GM10248 (cell line): ENCODE measurements around the gene TAPBP.

Experiments used
- CTCF ChIA-PET: fragments of 300-600 bp; sonication (Branson Sonifier 250); formaldehyde crosslinking; extraction: SDS; loops from one replicate; lab custom pipeline; 2021; ENCODE audit warnings: antibody characterized with exemption; lab: Yijun Ruan, JAX
- POLR2A ChIA-PET: fragments of 350-650 bp; sonication (Branson Sonifier 250); formaldehyde crosslinking; extraction: SDS; loops from one replicate; lab custom pipeline; 2020; ENCODE audit warnings: antibody characterized with exemption; lab: Yijun Ruan, JAX
- DNase-seq: peaks from one replicate; pipeline ENCODE4 v3.0.0; 2012; ENCODE audit errors: extremely low spot score
- TF ChIP-seq, protein P1 (sequence below): IDR thresholded peaks from 2 replicates; pipeline ENCODE4 v1.5.1; 2012; ENCODE audit warnings: mild to moderate bottlenecking, low read depth; ENCODE audit errors: extremely low read depth, missing control alignments, control extremely low read depth

The TAPBP gene

DNA sequence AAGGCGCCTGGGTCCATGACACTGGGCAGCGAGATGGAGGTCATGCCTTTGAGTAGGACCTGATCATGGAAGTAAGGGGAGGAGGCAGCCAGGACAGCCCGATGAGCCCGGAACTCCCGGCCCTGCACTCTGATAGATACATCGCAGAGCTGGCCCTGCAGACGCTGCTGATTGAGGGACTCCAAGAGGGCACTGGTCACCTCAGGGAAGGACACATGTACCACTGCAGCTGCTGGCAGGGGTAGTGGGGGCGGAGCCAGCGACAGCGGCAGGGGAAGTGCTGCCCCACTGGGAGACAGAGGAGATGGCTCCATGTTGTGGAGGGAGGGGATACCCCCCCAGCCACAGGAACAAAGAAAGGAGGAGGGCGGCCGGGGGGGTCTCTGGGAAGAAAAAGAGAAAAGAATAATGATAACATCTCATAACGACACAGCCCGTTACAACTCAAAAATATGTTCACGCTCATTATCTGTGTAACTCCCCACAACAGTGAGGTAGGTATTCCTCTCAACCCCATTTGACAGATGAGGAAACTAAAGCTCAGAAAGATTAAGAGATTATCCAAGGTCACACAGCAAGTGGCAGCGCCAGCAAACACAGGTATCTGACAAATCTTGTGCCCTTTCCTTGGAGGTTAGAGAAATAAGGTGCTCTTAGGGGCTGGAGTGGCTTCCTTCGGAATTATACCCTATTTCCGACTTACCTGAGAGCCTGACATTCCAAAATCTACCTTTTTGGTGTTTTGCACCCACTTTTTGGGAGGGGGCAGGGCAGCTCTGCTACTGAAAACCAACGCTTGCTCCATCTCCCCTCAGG is 2.9 kb upstream of the TAPBP start:
- CTCF ChIA-PET, result interaction anchor here (1.5 to 3.3 kb wide), 3 partner anchors 12 to 28 kb away, joined by 6 to 13 read pairs (median 13); partner anchors contain the start of gene RGL2
- no peak for DNase-seq
- TF ChIP-seq, protein P1, sequence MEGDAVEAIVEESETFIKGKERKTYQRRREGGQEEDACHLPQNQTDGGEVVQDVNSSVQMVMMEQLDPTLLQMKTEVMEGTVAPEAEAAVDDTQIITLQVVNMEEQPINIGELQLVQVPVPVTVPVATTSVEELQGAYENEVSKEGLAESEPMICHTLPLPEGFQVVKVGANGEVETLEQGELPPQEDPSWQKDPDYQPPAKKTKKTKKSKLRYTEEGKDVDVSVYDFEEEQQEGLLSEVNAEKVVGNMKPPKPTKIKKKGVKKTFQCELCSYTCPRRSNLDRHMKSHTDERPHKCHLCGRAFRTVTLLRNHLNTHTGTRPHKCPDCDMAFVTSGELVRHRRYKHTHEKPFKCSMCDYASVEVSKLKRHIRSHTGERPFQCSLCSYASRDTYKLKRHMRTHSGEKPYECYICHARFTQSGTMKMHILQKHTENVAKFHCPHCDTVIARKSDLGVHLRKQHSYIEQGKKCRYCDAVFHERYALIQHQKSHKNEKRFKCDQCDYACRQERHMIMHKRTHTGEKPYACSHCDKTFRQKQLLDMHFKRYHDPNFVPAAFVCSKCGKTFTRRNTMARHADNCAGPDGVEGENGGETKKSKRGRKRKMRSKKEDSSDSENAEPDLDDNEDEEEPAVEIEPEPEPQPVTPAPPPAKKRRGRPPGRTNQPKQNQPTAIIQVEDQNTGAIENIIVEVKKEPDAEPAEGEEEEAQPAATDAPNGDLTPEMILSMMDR, result no peak
- POLR2A ChIA-PET, result interaction anchor here (0.7 to 1.6 kb wide), 5 partner anchors 16 to 345 kb away, joined by 3 to 17 read pairs (median 9); partner anchors contain the start of genes HLA-DPB1 and RGL2

DNA sequence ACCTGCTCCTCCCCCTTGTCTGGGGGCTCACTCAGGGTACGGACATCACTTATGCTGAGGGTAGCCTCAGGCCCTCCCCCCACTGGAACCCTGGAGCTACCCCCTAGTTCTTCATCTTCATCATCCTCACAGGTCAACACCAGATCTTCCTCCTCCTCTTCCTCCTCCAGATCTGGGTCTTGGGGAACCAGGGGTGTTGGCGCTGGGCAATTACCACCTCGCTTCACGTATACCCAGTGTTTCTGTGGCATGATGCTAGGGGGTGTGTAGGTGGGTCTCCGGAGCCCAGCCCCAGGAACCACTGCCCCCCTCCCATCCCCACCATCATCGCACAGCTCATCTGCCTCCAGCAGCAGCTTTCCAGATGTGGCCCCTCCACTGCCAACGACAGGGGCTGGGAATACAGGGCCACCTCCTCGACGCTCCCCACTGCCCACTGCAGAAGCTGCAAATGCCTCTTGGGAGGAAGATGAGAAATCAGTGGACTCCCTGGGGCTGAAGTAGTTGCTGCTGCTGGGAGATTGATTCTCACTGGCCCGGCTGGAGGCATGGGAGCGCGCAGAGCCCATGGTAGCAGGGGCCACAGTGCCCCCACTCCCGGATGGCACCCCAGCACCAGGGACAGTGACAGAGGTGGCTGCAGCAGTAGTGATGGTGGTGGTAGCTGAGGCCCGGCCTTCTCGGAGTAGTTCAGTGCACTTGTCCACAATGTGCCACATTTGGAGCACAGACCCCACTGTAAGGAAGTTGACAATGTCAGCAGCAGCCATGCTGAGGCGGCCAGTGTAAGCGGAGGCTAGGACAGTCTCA is 2.1 kb upstream of the TAPBP start:
- ChIA-PET CTCF (interaction anchor here (1.0 to 3.3 kb wide), 3 partner anchors 16 to 68 kb away, joined by 3 to 13 read pairs (median 3); partner anchors contain the start of gene RGL2), POLR2A (no interaction called here)

DNA sequence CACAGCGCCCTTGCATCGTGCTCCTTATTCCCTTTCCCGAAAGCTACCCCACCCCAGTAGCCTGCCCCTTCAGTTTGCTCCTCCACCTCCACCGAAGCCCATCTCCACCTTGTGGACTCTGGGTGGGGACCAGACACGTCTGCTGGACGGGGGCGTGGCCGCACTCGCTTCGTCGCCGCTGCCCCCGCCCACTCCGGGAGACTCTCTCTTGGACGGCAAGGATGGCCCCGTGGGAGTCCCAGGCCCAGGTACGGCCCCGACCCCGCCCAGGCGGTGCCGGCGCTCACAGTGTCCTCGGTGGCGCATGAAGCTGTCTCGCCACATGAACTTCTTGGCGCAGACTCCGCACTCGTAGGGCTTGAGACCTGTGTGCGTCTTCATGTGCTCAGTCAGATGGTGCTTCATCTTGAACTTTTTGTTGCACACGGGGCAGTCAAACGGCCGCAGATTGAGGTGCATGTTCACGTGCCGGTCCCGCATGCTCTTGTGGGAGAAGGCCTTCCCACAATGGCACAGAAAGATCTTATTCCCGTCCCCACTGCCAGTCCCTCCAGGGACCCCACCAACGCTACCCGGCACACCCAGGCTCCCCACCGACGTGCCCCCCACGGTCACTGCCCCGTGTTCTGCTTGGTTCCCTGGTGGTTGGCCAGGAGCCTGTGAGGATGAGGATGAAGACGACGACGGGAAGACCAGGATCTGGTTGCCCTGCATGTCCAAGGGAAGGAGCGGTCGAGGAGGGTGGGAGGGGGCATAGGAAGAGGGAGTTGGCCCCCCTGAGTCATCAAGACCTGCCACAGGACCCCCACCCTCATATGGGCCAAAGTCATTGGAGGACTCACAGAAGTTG is 1.3 kb upstream of the TAPBP start:
- CTCF ChIA-PET, result interaction anchor here (1.0 to 1.2 kb wide), 2 partner anchors 29 to 67 kb away, joined by 3 read pairs; no protein-coding TSS in a partner anchor
- DNase-seq, result no peak
- TF ChIP-seq, protein P1, result no peak
- POLR2A ChIA-PET, result no interaction called here

More for the DNA sequence above, 2.1 kb upstream of the TAPBP start:
- DNase-seq, result no peak
- TF ChIP-seq, protein P1, result no peak

DNA sequence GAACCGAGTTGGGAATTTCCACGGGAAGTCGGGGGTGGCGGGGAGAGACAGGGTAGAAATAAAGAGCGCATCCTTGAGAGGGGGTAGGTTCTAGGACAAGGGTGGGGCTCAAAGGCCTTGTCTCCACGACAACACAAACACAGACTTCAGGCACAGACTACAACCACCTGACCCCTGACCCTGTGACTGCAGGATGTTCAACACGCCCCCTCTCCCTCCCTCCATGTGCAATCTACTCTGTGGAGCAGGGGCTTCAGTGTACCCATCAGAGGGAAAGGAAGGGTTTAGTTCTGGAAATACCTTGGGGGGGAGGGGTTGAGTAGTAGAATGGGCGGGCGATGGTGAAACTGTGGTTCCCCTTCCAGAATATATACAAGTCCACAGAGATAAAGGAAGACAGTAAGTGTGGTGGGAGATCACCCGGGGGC is 651 bp upstream of the TAPBP start:
- DNase-seq, result peak; percentile 71
- TF ChIP-seq, protein P1, result no peak
- ChIA-PET CTCF (no interaction called here), POLR2A (no interaction called here)

DNA sequence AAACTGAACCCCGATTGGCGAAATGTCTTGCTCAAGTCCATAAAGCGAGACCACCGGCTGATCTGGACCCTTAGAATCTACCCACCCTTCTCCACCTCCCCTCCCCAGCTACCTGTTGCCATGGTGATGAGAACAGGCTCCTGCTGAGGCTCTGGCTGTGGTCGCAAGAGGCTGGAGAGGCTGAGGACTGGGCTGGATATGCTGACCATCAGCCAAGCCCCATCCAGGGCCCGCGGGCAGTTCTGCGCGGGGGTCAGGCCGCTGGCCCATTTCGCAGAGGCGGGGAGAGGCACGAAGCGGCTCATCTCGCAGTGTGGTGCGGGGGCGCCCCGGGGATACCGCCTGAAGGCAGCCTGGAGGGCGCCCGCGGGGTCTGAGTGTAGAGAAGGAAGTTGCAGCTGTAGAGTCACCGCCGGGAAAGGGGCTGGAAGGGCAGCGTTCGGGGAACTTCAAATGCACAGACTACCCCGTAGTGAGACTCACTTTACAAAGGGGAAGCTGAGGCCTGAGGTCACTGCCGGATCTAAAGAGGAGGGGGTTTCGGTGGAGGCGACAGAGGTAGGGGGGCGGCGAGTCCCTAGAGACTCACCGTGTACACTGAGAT is 671 bp downstream of the TAPBP start:
- DNase-seq, result no peak
- CTCF ChIA-PET, result interaction anchor here (0.8 to 2.7 kb wide), 3 partner anchors 8 to 14 kb away, joined by 3 to 18 read pairs (median 15); partner anchors contain the start of gene RGL2
- TF ChIP-seq, protein P1, result no peak
- POLR2A ChIA-PET, result interaction anchor here (0.5 to 0.8 kb wide), 3 partner anchors 12 to 103 kb away, joined by 3 to 7 read pairs (median 3); partner anchors contain the start of genes RPS18 and VPS52
